ENCODE data around the gene ZBTB47.

DNA sequence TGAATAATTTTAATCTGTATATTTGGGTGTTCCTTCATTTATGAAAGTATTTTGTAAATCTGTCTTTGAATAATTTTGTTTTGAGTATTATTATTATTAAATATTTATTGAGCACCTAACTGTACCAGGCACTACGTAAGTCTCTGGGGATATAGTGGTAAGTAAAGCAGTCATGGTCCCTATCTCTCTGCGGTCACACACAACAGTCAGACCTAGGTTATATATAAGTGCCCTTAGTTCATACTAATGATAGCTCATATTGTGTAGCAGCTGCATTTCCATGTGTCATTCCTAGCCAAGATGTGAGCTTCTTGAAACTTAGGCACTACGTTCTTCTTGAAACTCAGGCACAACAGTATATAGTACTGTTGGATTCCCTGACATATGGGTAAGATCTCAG lies 40.6 kb upstream of the ZBTB47 start:
- TF ChIP-seq, protein P1, sequence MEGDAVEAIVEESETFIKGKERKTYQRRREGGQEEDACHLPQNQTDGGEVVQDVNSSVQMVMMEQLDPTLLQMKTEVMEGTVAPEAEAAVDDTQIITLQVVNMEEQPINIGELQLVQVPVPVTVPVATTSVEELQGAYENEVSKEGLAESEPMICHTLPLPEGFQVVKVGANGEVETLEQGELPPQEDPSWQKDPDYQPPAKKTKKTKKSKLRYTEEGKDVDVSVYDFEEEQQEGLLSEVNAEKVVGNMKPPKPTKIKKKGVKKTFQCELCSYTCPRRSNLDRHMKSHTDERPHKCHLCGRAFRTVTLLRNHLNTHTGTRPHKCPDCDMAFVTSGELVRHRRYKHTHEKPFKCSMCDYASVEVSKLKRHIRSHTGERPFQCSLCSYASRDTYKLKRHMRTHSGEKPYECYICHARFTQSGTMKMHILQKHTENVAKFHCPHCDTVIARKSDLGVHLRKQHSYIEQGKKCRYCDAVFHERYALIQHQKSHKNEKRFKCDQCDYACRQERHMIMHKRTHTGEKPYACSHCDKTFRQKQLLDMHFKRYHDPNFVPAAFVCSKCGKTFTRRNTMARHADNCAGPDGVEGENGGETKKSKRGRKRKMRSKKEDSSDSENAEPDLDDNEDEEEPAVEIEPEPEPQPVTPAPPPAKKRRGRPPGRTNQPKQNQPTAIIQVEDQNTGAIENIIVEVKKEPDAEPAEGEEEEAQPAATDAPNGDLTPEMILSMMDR (conservative IDR thresholded peaks at IDR 0.05) = no peak
- TF ChIP-seq ZFX (IDR thresholded peaks at IDR 0.05) = no peak

Measured in C4-2B (cell line).